PC-3 (cell line): Measurements from ENCODE around the gene IBA57. TPM values are rescaled to one million over a fixed set of nuclear protein-coding genes. Genes with fewer than 3 reads are reported as not detected.

Experiments
- ATAC-seq: fragments of 200-7000 bp; cut with Tn5 transposase; 2 replicates; pipeline ENCODE4 v1.9.1; 2020; ENCODE audit warnings: mild to moderate bottlenecking, moderate library complexity
- BruUV-seq: library from RNA; stranded (reverse); fragments of 400-500 nt; replicated peaks from 2 replicates; lab custom pipeline; 2021; lab: Mats Ljungman, UMichigan
- CTCF ChIA-PET: fragments of 300-600 bp; sonication (Branson Sonifier 250); formaldehyde crosslinking; loops from one replicate; lab custom pipeline; 2022; ENCODE audit warnings: antibody characterized with exemption; lab: Charles Lee
- POLR2A ChIA-PET: fragments of 300-600 bp; sonication (Branson Sonifier 250); formaldehyde crosslinking; loops from one replicate; lab custom pipeline; 2022; ENCODE audit warnings: antibody characterized with exemption; ENCODE audit not compliant: unreplicated experiment; lab: Charles Lee
- DNase-seq: peaks from one replicate; pipeline ENCODE4 v3.0.0-alpha.2; 2015
- H2AFZ ChIP-seq: fragments of 300-600 bp; sonication (generic); 2 replicates; pipeline ENCODE4 v1.6.0; 2016; ENCODE audit warnings: antibody characterized with exemption, low read length
- H3F3A ChIP-seq: fragments of 300-600 bp; sonication (generic); one replicate; pipeline ENCODE4 v1.6.0; 2017; ENCODE audit warnings: antibody characterized with exemption, low read length, control low read depth, mild to moderate bottlenecking; ENCODE audit not compliant: unreplicated experiment
- H3K27ac ChIP-seq: fragments of 300-600 bp; sonication (generic); 2 replicates; pipeline ENCODE4 v1.5.1; 2016; ENCODE audit warnings: mild to moderate bottlenecking, low read length
- H3K27me3 ChIP-seq: fragments of 300-600 bp; sonication (generic); 2 replicates; pipeline ENCODE4 v1.6.1; 2016; ENCODE audit warnings: low read length, mixed read lengths
- H3K36me3 ChIP-seq: fragments of 300-600 bp; sonication (generic); 2 replicates; pipeline ENCODE4 v1.6.1; 2016; ENCODE audit warnings: low read depth, mixed run types, low read length, mixed read lengths
- H3K4me1 ChIP-seq: fragments of 300-600 bp; sonication (generic); 2 replicates; pipeline ENCODE4 v1.5.1; 2016; ENCODE audit warnings: low read length; ENCODE audit not compliant: insufficient read depth
- H3K4me2 ChIP-seq: fragments of 300-600 bp; sonication (generic); 2 replicates; pipeline ENCODE4 v1.6.0; 2016; ENCODE audit warnings: low read length
- H3K4me3 ChIP-seq: fragments of 300-600 bp; sonication (generic); 2 replicates; pipeline ENCODE4 v1.5.1; 2016; ENCODE audit warnings: mild to moderate bottlenecking, low read length, mixed read lengths
- H3K79me2 ChIP-seq: fragments of 300-600 bp; sonication (generic); 2 replicates; pipeline ENCODE4 v1.6.1; 2017; ENCODE audit warnings: low read length, mixed read lengths
- H3K9ac ChIP-seq: fragments of 300-600 bp; sonication (generic); 2 replicates; pipeline ENCODE4 v1.6.0; 2016; ENCODE audit warnings: mild to moderate bottlenecking, low read length
- H3K9me2 ChIP-seq: fragments of 300-600 bp; sonication (generic); replicated peaks from 2 replicates; pipeline ENCODE4 v1.6.1; 2016; ENCODE audit warnings: mixed run types, low read length, mixed read lengths
- H3K9me3 ChIP-seq: fragments of 300-600 bp; sonication (generic); 2 replicates; pipeline ENCODE4 v1.6.1; 2016; ENCODE audit warnings: low read length, mixed read lengths
- H4K20me1 ChIP-seq: fragments of 300-600 bp; sonication (generic); 2 replicates; pipeline ENCODE4 v1.6.1; 2016; ENCODE audit warnings: low read length, mixed read lengths
- EZH2 ChIP-seq: fragments of 300-600 bp; sonication (generic); IDR thresholded peaks from one replicate; pipeline ENCODE4 v1.6.1; 2017; ENCODE audit warnings: antibody characterized with exemption, mild to moderate bottlenecking, low read length; ENCODE audit not compliant: unreplicated experiment
- EZH2phosphoT487 ChIP-seq: fragments of 300-600 bp; sonication (generic); IDR thresholded peaks from 2 replicates; pipeline ENCODE4 v1.6.1; 2018; ENCODE audit warnings: mild to moderate bottlenecking, antibody characterized with exemption, low read length, borderline replicate concordance
- intact Hi-C: fragments of 100-400 bp; cut with micrococcal nuclease; formaldehyde crosslinking; loops from 2 replicates; pipeline ENCODE4 v1.9.0; 2023
- total RNA-seq: library from RNA; depleted of rRNA; stranded (reverse); fragments of >200 nt; gene quantifications from 2 replicates; pipeline ENCODE4 v1.2.3, GENCODE V29; 2014
- TF ChIP-seq, protein P1 (sequence below): fragments of 300-600 bp; sonication (generic); conservative IDR thresholded peaks from 2 replicates; pipeline ENCODE4 v1.5.1; 2017; ENCODE audit warnings: antibody characterized with exemption, low read depth, mild to moderate bottlenecking, low read length

The IBA57 gene
- total RNA-seq, 1 experiment from 2014 or later: 18.3 TPM

DNA sequence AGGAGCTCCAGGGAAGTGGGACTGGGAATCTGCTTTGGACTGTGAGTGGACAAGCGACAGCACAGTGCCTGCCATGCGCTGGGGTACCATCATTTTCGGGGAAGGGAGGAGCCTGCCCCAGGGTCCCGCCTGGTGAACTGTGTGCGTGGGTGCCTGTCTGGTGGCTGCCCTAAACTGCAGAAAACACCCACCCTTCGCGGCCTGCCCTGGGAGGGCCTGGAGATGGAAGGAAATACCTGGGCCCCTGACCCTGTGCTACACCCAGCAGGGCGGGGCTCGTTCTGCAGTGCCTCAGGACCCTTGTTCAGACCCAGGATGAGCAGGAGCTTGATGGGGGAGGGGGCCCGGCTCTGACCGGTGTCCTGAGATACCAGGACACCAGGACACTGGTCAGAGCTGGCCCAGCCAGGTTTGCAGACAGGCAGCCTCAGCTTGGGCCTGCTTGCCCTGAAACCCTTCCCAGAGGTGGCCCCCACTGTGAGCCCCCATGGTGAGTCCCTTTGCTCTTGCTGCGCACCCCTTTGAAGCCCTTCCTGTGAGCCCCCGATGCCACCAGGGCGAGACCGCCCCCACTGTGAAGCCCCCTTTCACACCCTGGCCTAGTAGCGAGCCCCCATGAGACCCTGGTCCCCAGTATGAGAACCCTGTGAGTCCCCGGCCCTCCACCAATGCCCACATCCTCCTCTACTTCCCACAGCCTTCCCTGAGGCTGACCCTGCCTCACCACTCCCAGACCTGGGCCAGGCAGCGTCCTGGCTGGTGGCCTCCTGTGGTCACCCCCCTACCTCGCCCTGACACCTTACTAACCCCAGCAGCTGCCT is 13.3 kb upstream of the IBA57 start:
- Histone ChIP-seq H3K9me3 (no peaks in the 10 kb centered on the region), H3K36me3 (peaks cover 7% of the 10 kb centered on the region), H4K20me1 (no peaks in the 10 kb centered on the region), H3K27ac (no peak overlapping the region), H3K79me2 (peaks cover 4% of the 10 kb centered on the region; the same call in 1 of the 2 replicates), H2AFZ (no peak overlapping the region), H3K27me3 (no peaks in the 10 kb centered on the region), H3K4me1 (no peaks in the 10 kb centered on the region), H3F3A (no peaks in the 10 kb centered on the region), H3K4me3 (no peak overlapping the region), H3K9me2 (no peaks in the 10 kb centered on the region), H3K4me2 (no peak overlapping the region), H3K9ac (no peak overlapping the region)
- ATAC-seq (no peak), DNase-seq (no peak)
- BruUV-seq: no TSS peak
- intact Hi-C loops: no loop called here
- TF ChIP-seq, protein P1, sequence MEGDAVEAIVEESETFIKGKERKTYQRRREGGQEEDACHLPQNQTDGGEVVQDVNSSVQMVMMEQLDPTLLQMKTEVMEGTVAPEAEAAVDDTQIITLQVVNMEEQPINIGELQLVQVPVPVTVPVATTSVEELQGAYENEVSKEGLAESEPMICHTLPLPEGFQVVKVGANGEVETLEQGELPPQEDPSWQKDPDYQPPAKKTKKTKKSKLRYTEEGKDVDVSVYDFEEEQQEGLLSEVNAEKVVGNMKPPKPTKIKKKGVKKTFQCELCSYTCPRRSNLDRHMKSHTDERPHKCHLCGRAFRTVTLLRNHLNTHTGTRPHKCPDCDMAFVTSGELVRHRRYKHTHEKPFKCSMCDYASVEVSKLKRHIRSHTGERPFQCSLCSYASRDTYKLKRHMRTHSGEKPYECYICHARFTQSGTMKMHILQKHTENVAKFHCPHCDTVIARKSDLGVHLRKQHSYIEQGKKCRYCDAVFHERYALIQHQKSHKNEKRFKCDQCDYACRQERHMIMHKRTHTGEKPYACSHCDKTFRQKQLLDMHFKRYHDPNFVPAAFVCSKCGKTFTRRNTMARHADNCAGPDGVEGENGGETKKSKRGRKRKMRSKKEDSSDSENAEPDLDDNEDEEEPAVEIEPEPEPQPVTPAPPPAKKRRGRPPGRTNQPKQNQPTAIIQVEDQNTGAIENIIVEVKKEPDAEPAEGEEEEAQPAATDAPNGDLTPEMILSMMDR: no peak
- TF ChIP-seq EZH2: no peak
- no peak for TF ChIP-seq EZH2phosphoT487
- ChIA-PET CTCF (interaction anchor here (0.6 kb wide), 1 partner anchor 153 kb away, joined by 3 read pairs; no protein-coding TSS in a partner anchor), POLR2A (no interaction called here)

DNA sequence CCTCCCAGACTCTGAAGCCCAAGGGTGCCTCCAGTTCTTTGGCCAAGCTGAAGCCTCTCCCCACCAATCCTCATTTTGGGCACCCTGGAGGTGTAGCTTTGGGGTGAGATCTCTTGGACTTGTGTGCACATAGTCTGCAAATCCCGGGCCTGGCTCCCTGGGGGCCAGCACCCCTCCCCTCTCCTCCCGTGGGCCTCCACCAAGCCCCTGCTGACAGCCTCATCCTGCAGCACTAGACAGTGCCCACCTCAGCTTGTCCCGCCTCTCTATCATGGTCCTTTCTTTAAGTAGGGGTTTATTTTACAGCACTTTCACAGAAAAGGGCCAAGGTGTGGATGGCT is 12.7 kb upstream of the IBA57 start:
- POLR2A ChIA-PET: no interaction called here

More for the DNA sequence above, 12.7 kb upstream of the IBA57 start:
- H4K20me1 ChIP-seq: no peaks in the 10 kb centered on the region
- H3K9ac ChIP-seq: no peak overlapping the region
- no peak overlapping the region for H3K27ac ChIP-seq
- no peaks in the 10 kb centered on the region for H3K9me2 ChIP-seq
- 0 out of 2 replicates have a peak, but pooled peaks cover under 1% of the 10 kb centered on the region for H3K79me2 ChIP-seq
- intact Hi-C loops: no loop called here
- H3K4me1 ChIP-seq: no peaks in the 10 kb centered on the region
- ATAC-seq: no peak
- no peak for DNase-seq
- H3K9me3 ChIP-seq: no peaks in the 10 kb centered on the region
- TF ChIP-seq EZH2 (no peak), EZH2phosphoT487 (no peak)
- TF ChIP-seq, protein P1: no peak
- H3K4me3 ChIP-seq: no peak overlapping the region
- CTCF ChIA-PET: interaction anchor here (1.5 kb wide), 1 partner anchor 153 kb away, joined by 11 read pairs; no protein-coding TSS in a partner anchor
- H3K27me3 ChIP-seq: no peaks in the 10 kb centered on the region
- peaks cover 7% of the 10 kb centered on the region for H3K36me3 ChIP-seq
- H3F3A ChIP-seq: no peaks in the 10 kb centered on the region
- BruUV-seq: no TSS peak
- no peak overlapping the region for H3K4me2 ChIP-seq
- H2AFZ ChIP-seq: no peak overlapping the region
